ENCODE measurements around the gene WDR33. TPM values are rescaled to one million over a fixed set of nuclear protein-coding genes. Genes with fewer than 3 reads are reported as not detected.

Gene WDR33
- total RNA-seq, 1 donor from 2014 or later: 38.3 TPM

- no peak for ATAC-seq
Observed at GRCh38 chr2:127715778-127716449, 95.1 kb downstream of the WDR33 start.

GRCh38 chr2:127713562-127713961, 97.4 kb downstream of the WDR33 start:
- no peak for ATAC-seq

GRCh38 chr2:127712999-127713398, 98.0 kb downstream of the WDR33 start:
- ATAC-seq: no peak

- ATAC-seq: no peak
Observed at GRCh38 chr2:127709336-127709735, 101.6 kb downstream of the WDR33 start.

- ATAC-seq: peak; percentile 73
Observed at GRCh38 chr2:127707890-127708648, 102.9 kb downstream of the WDR33 start.

DNA sequence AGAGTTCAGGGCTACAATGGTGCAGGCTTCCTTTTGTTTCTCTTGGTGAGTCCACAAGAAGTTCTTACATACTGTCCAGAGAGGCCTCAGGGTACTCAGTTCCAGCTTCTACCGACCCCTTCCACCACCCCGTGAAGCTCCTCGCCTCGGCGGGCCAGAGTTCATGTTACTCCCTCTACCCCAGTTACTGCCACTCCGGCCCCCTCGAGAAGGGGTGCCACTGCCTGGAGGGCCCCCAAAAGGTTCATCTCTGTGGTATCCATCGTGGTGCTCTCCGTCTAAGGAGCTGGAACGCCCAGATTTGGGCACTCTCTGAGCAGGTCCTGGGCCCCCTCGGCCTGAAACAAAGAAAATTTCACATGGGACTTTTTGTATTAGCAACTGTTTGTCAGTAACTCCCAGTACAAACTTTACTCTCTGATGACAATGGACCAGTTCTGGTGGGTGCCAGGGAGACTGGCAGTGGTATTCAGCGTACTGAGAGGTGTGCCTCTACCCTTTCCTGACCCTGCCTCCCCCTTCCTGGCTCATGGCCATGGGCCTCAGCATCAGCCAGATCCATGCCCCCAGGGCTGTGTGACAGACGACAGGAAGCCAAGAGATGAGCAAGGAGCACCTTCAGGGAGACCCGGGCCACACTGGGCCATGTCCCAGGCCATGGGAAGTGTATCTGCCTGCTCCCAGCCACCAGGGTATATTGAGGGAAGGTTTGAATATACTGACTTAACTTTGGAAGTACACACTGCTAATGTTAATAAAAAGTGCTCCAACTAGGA, 104.6 kb downstream of the WDR33 start:
- ATAC-seq: no peak

DNA sequence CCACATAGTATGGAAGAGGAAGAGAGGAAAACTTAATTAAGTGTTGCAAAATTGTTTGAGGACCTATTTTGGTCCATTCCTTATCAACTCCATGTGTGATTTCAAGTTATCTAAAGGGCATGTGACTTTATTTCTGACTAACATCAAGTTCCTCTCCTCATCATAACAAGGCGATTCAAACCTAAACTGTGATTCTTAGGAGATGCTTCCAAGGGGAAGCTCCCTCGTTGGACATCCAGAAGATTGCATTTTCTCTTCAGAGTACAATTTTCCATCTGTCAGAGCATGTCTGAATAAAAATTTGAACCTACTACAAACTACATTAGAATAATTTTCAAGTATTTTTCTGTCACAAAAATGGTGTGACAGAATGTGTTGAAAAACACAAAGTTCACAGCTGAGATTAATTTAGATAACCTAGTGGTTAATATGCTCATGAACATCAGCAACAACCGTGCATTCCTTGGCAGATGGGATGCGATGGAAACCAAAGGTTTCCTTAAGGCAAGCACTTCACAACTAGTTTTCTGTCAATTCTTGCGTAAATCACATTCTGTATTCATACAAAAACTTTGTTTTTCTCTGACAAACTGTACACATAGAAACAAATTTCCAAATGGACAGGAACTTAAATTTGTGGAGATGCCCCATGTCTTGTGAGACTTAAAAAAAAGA, 105.4 kb downstream of the WDR33 start:
- ATAC-seq: no peak

DNA sequence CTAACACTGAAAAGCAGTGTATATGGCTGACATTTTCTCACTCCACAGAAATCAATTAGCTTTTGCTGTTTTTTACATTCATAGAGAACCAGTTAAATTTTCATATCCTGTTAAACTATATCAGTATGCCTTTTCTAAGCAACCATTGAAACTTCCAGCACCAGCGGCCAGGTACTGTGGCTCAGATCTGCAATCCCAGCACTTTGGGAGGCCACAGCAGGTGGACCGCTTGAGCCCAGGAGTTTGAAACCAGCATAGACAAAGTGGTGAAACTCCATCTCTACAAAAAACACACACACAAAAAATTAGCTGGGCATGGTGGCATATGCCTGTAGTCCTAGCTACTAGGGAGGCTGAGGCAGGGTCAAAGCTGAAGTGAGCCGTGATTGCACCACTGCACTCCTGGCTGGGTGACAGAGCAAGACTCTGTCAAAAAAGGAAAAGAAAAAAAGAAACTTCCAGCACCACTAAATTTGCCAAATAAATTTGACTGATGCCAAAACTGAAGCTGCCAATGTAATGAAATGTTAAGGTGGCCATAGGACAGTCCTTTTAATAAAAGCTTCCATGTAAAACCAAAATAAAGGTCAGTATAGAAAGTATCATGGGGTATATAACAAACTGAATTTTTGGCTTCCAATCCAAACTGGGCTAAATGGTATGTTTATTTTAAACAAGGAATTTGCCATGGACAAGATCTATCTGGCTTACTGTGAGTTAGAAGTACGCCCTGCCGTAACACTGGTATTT, 106.2 kb downstream of the WDR33 start:
- ATAC-seq: no peak

DNA sequence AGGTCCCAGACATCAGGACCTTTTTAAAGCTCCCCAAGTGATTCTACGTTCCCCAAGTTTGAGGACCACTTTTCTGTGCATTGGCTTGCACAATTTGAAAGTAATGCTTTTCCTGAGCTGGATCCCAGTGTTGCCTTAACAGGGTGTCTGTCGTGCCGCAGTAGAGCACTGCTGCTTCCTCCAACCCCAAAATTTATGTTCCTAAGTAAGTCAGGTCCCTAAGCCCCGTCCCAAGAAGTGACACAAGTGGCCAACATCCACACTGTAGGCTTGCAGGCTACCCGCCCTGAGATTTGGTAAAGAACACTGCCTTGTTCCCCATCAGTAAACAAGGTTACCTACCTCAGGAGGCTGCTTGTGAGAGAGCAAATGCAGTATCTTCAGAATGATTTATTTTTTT, 107.7 kb downstream of the WDR33 start:
- no peak for ATAC-seq

- no peak for ATAC-seq
Observed at GRCh38 chr2:127702395-127703009, 108.5 kb downstream of the WDR33 start.

- ATAC-seq: peak; percentile 80
Observed at GRCh38 chr2:127701651-127702394, 109.1 kb downstream of the WDR33 start.

GRCh38 chr2:127701193-127701650, 109.7 kb downstream of the WDR33 start, which contains the start of gene SFT2D3:
SFT2D3 (plus strand) TSS chr2:127701497; CDS start chr2:127701529, 32 bp downstream.
- ATAC-seq: peak; percentile 86

- peak; percentile 78 for ATAC-seq
Observed at GRCh38 chr2:127700527-127701192, 110.3 kb downstream of the WDR33 start.

- ATAC-seq: no peak
Observed at GRCh38 chr2:127698553-127699355, 112.2 kb downstream of the WDR33 start.

DNA sequence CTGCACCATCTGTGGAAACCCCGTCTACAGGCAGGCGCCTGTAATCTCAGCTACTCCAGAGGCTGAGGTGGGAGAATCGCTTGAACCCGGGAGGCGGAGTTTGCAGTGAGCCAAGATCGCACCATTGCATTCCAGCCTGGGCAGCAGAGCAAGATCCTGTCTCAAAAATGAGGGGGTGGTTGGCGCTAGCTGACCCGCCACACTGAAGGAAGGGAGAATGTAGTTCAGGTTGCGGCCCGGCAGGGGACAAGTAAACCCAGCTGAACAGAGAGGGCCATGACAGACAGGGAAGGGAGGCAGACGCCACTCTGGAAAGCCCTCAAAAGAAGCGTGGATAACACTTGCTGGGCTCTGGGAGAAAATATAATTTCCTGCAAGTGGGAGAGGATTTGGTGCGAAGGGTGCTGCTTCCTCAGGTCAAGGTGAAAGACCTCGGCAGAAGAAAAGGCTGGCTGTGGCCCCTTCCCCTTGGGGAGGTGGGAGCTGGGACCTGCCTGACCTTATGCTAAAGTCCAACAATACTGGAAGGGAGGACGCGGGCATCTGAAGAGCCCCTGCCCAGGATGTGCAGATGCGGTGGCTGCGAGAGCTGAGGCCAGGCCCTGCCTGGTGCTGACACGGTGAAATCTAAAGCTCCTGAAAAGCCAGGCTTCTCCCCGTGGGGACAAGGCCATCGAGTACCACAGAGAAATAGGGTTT, 113.3 kb downstream of the WDR33 start:
- no peak for ATAC-seq

GRCh38 chr2:127695491-127696472, 115.2 kb downstream of the WDR33 start:
- peak; percentile 56 for ATAC-seq

DNA sequence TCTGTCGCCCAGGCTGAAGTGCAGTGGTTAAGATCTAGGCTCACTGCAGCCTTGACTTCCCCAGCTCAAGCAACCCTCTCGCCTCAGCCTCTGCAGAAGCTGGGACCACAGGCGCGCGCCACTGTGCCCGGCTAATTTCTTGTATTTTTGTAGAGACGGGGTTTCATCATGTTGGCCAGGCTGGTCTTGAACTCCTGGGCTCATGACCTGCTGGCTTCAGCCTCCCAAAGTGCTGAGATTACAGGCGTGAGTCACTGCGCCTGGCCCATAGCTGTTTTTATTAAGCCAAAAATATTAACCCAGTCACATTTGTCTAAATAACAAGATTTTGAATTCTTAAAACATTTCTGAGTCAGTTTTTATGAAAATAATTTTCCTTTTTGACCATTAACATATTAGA, 116.0 kb downstream of the WDR33 start:
- no peak for ATAC-seq
